Calu3 (cell line): ENCODE results near the gene TCIRG1. TPM values are rescaled to one million over a fixed set of nuclear protein-coding genes. Genes with fewer than 3 reads are reported as not detected.

Experiments
- BruUV-seq: library from RNA; stranded (reverse); fragments of 400-500 nt; replicated peaks from 2 replicates; lab custom pipeline; 2021; lab: Mats Ljungman, UMichigan
- CTCF ChIA-PET: fragments of 300-600 bp; sonication (Branson Sonifier 250); formaldehyde crosslinking; loops from one replicate; lab custom pipeline; 2022; ENCODE audit warnings: antibody characterized with exemption; lab: Charles Lee
- DNase-seq: peaks from one replicate; pipeline ENCODE4 v3.0.0; 2022
- H3K27ac Mint-ChIP-seq: one replicate; pipeline ENCODE4 v1.8.0; 2022; ENCODE audit warnings: mixed read lengths; ENCODE audit not compliant: unreplicated experiment
- H3K27me3 Mint-ChIP-seq: one replicate; pipeline ENCODE4 v1.8.0; 2022; ENCODE audit warnings: mixed read lengths; ENCODE audit not compliant: unreplicated experiment
- H3K36me3 Mint-ChIP-seq: one replicate; pipeline ENCODE4 v1.8.0; 2022; ENCODE audit warnings: mild to moderate bottlenecking, moderate library complexity, mixed read lengths; ENCODE audit not compliant: insufficient read depth, unreplicated experiment
- H3K4me1 Mint-ChIP-seq: one replicate; pipeline ENCODE4 v1.8.0; 2022; ENCODE audit warnings: mild to moderate bottlenecking, low read depth, mixed read lengths; ENCODE audit not compliant: unreplicated experiment
- H3K4me3 Mint-ChIP-seq: one replicate; pipeline ENCODE4 v1.8.0; 2022; ENCODE audit warnings: mild to moderate bottlenecking, low read depth, moderate library complexity, mixed read lengths; ENCODE audit not compliant: unreplicated experiment
- H3K9me3 Mint-ChIP-seq: one replicate; pipeline ENCODE4 v1.8.0; 2022; ENCODE audit warnings: low read depth, mixed read lengths; ENCODE audit not compliant: unreplicated experiment
- intact Hi-C: fragments of 100-400 bp; cut with micrococcal nuclease; formaldehyde crosslinking; loops from one replicate; pipeline ENCODE4 v1.10.0; 2022; ENCODE audit not compliant: unreplicated experiment
- total RNA-seq: library from RNA; stranded (reverse); gene quantifications from 2 replicates; pipeline ENCODE4 v1.2.3, GENCODE V29; 2022
- TF ChIP-seq, protein P1 (sequence below): fragments of 200-600 bp; IDR thresholded peaks from one replicate; pipeline ENCODE4 v1.8.0; 2022; ENCODE audit warnings: antibody characterized with exemption; ENCODE audit not compliant: unreplicated experiment

Gene TCIRG1
- total RNA-seq, 1 experiment from 2014 or later: 49.7 TPM

GRCh38 chr11:68013611-68014156 is 25.1 kb upstream of the TCIRG1 start:
- CTCF ChIA-PET: interaction anchor here (0.6 to 1.0 kb wide), 4 partner anchors 93 to 191 kb away, joined by 3 to 8 read pairs (median 5); no protein-coding TSS in a partner anchor

GRCh38 chr11:68014157-68014946 is 24.5 kb upstream of the TCIRG1 start:
- CTCF ChIA-PET: no interaction called here
- peaks cover 90% of the 10 kb centered on the region for H3K4me1 Mint-ChIP-seq
- intact Hi-C loops: no loop called here
- no TSS peak for BruUV-seq
- TF ChIP-seq, protein P1, sequence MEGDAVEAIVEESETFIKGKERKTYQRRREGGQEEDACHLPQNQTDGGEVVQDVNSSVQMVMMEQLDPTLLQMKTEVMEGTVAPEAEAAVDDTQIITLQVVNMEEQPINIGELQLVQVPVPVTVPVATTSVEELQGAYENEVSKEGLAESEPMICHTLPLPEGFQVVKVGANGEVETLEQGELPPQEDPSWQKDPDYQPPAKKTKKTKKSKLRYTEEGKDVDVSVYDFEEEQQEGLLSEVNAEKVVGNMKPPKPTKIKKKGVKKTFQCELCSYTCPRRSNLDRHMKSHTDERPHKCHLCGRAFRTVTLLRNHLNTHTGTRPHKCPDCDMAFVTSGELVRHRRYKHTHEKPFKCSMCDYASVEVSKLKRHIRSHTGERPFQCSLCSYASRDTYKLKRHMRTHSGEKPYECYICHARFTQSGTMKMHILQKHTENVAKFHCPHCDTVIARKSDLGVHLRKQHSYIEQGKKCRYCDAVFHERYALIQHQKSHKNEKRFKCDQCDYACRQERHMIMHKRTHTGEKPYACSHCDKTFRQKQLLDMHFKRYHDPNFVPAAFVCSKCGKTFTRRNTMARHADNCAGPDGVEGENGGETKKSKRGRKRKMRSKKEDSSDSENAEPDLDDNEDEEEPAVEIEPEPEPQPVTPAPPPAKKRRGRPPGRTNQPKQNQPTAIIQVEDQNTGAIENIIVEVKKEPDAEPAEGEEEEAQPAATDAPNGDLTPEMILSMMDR: no peak
- peak overlapping the region; percentile 97 for H3K27ac Mint-ChIP-seq
- no peaks in the 10 kb centered on the region for H3K9me3 Mint-ChIP-seq
- H3K4me3 Mint-ChIP-seq: peak overlapping the region; percentile 88
- no peaks in the 10 kb centered on the region for H3K27me3 Mint-ChIP-seq
- peak; percentile 96 for DNase-seq
- H3K36me3 Mint-ChIP-seq: peaks cover 89% of the 10 kb centered on the region

More at GRCh38 chr11:68013611-68014156, 25.1 kb upstream of the TCIRG1 start:
- no peak for DNase-seq
- Mint-ChIP-seq H3K4me3 (peak overlapping the region; percentile 88), H3K36me3 (peaks cover 89% of the 10 kb centered on the region), H3K4me1 (peaks cover 96% of the 10 kb centered on the region), H3K27me3 (no peaks in the 10 kb centered on the region), H3K27ac (peak overlapping the region; percentile 97), H3K9me3 (no peaks in the 10 kb centered on the region)
- TF ChIP-seq, protein P1: no peak
- BruUV-seq: TSS peak; percentile 1
- intact Hi-C loops: no loop called here

DNA sequence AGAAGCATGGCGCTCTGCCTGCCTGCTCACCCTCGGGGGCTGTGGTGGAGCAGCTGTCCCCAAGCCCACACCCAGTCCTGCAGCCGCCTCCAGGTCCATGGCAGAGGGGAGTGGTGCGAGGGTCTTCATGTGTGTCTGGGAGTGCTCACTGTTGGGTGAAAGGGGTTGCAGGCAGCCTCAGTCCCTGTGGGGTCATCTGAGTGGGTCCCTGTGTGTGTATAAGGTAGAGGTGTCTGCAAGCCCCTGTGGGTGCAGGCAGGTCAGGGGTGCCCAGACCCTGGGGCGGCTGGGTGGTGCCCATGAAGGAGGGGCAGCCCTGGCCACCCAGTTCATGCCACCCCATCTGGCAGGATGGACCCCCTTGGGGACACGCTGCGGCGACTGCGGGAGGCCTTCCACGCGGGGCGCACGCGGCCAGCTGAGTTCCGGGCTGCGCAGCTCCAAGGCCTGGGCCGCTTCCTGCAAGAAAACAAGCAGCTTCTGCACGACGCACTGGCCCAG is 23.8 kb upstream of the TCIRG1 start:
- no TSS peak for BruUV-seq

DNA sequence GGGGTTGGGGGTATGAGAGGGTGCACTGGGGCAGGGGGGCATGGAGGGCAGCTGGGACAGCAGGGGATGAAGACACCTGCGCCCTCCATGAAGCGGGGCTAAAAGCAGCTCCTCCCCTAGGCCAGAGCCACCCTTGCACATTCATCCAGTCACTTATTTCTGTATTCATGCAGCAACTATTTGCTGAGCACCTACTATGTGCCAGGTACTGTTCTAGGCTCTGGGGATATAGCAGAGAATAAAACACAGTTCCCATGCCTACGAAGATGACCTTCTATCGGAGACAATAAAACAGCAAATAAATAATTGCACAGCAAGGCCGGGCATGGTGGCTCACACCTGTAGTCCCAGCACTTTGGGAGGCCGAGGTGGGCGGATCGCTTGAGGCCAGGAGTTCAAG is 23.4 kb upstream of the TCIRG1 start:
- peak overlapping the region; percentile 97 for H3K27ac Mint-ChIP-seq
- H3K4me3 Mint-ChIP-seq: peak overlapping the region; percentile 88
- intact Hi-C loops: no loop called here
- peaks cover 83% of the 10 kb centered on the region for H3K36me3 Mint-ChIP-seq
- BruUV-seq: no TSS peak
- DNase-seq: no peak
- TF ChIP-seq, protein P1: no peak
- H3K9me3 Mint-ChIP-seq: no peaks in the 10 kb centered on the region
- H3K27me3 Mint-ChIP-seq: no peaks in the 10 kb centered on the region
- CTCF ChIA-PET: no interaction called here
- peaks cover 87% of the 10 kb centered on the region for H3K4me1 Mint-ChIP-seq

More for the DNA sequence above, 23.8 kb upstream of the TCIRG1 start:
- Mint-ChIP-seq H3K27ac (peak overlapping the region; percentile 97), H3K9me3 (no peaks in the 10 kb centered on the region), H3K27me3 (no peaks in the 10 kb centered on the region), H3K4me1 (peaks cover 87% of the 10 kb centered on the region), H3K4me3 (peak overlapping the region; percentile 88), H3K36me3 (peaks cover 83% of the 10 kb centered on the region)
- CTCF ChIA-PET: no interaction called here
- intact Hi-C loops: no loop called here
- TF ChIP-seq, protein P1: no peak
- no peak for DNase-seq
